ENCODE measurements around the gene KDM5A. TPM values are rescaled to one million over a fixed set of nuclear protein-coding genes. Genes with fewer than 3 reads are reported as not detected.

KDM5A gene
- total and polyA plus RNA-seq, 2 donors (not counting 3 experiments of a cell fraction or from before 2014, with no cell fraction given), result 12.6 to 61.0 TPM

GRCh38 chr12:273382-273781 is 115.7 kb downstream of the KDM5A start:
- Histone ChIP-seq H3K9me1 (replicated peaks; ENCODE audit: control insufficient read depth, extremely low read depth, insufficient read depth, low read length) (no peaks in the 10 kb centered on the region), H3K9ac (replicated peaks; ENCODE audit: extremely low read depth, insufficient read depth, low read length) (no peak overlapping the region), H3K79me2 (ENCODE audit: control insufficient read depth, insufficient read depth, low read length) (no peaks in the 10 kb centered on the region), H3K27me3 (ENCODE audit: control insufficient read depth in 2 of 2, insufficient read depth in 2 of 2, low read length in 2 of 2) (no peaks in the 10 kb centered on the region), H3K4me1 (ENCODE audit: control insufficient read depth, extremely low read depth, insufficient read depth, low read length) (no peaks in the 10 kb centered on the region), H3K4me2 (ENCODE audit: insufficient read depth, low read length) (no peak overlapping the region), H2AFZ (ENCODE audit: low read depth, low read length) (no peak overlapping the region), H3K36me3 (ENCODE audit: control insufficient read depth in 2 of 2, extremely low read depth in 1 of 2, insufficient read depth in 2 of 2, low read length in 2 of 2) (no peaks in the 10 kb centered on the region), H3K9me3 (replicated peaks; ENCODE audit: control insufficient read depth, insufficient read depth, low read length) (no peaks in the 10 kb centered on the region), H3K4me3 (replicated peaks in 1 of 3; ENCODE audit: insufficient read depth in 1 of 3, low read depth in 1 of 3, low read length in 3 of 3) (no peak overlapping the region), H3K27ac (ENCODE audit: insufficient read depth, low read depth, low read length) (no peak overlapping the region), H4K20me1 (replicated peaks; ENCODE audit: control insufficient read depth, extremely low read depth, insufficient read depth, low read length) (no peaks in the 10 kb centered on the region)
- no peak for FAIRE-seq
- ChIA-PET CTCF (no interaction called here), POLR2A (no interaction called here)
- TF ChIP-seq EZH2 (IDR thresholded peaks at IDR 0.05; ENCODE audit: borderline replicate concordance, low read depth, low read length, severe bottlenecking) (no peak), CTCF (IDR thresholded peaks at IDR 0.05; ENCODE audit: extremely low read depth in 1 of 2, insufficient read depth in 1 of 2, low read depth in 1 of 2, low read length in 2 of 2) (no peak), MAX (IDR thresholded peaks at IDR 0.05; ENCODE audit: insufficient read depth, insufficient read length) (no peak), JUN (IDR thresholded peaks at IDR 0.05; ENCODE audit: borderline replicate concordance, insufficient read depth, insufficient read length, low read depth) (no peak), FOS (IDR thresholded peaks at IDR 0.05; ENCODE audit: borderline replicate concordance, insufficient read depth, low read length) (no peak), GATA2 (IDR thresholded peaks at IDR 0.05; ENCODE audit: insufficient read depth, insufficient read length, low read depth, low read length) (no peak), POLR2AphosphoS5 (IDR thresholded peaks at IDR 0.05; ENCODE audit: insufficient read depth, low read depth, low read length) (no peak)
- no peak for DNase-seq (ENCODE audit: low read depth, low spot score)
- dilution Hi-C loops (cut with MboI; ENCODE audit: extremely low pct_ligation_motif_present, low sequenced_read_pairs), result no loop called here
- BruUV-seq (replicated peaks), result no TSS peak
- intact Hi-C loops (cut with micrococcal nuclease), result no loop called here

All from endothelial cell of umbilical vein (primary cell).